K562 (cell line): ENCODE data around the gene CAMK2B.

ENCODE experiments used
- CTCF ChIP-seq, 3 experiments: IDR thresholded peaks in 2 of 3; conservative IDR thresholded peaks in 1 of 3; 2 replicates each; pipeline ENCODE4 v1.5.1; 2011 to 2012; ENCODE audit warnings: low read length in 3 of 3, mild to moderate bottlenecking in 3 of 3, control low read depth in 2 of 3, improper control_type of control experiment in 1 of 3, inconsistent platforms in 1 of 3, low read depth in 1 of 3, mixed read lengths in 1 of 3, moderate library complexity in 1 of 3; ENCODE audit not compliant: insufficient read depth in 2 of 3
- GABPA ChIP-seq: fragments of 200-800 bp; sonication (Bioruptor generic); conservative IDR thresholded peaks from 2 replicates; pipeline ENCODE4 v1.6.1; 2016; ENCODE audit warnings: low read depth, missing genetic modification characterization, missing compliant biosample characterization
- MAFK ChIP-seq: IDR thresholded peaks from 2 replicates; pipeline ENCODE4 v1.6.1; 2011; ENCODE audit warnings: low read length, improper control_type of control experiment
- MAX ChIP-seq: sonication (generic); formaldehyde crosslinking; IDR thresholded peaks from 2 replicates; pipeline ENCODE4 v1.9.0; 2022; ENCODE audit warnings: mild to moderate bottlenecking, missing genetic modification reagents
- NFE2L1 ChIP-seq: fragments of 450-650 bp; IDR thresholded peaks from 2 replicates; pipeline ENCODE4 v1.6.1; 2016; ENCODE audit warnings: missing genetic modification characterization, low read depth, mild to moderate bottlenecking, missing compliant biosample characterization, moderate library complexity, borderline replicate concordance
- RFX5 ChIP-seq: IDR thresholded peaks from 2 replicates; pipeline ENCODE4 v1.6.1; 2011; ENCODE audit warnings: low read depth, mild to moderate bottlenecking, improper control_type of control experiment, low read length
- ZNF75A ChIP-seq: fragments of 450-650 bp; formaldehyde crosslinking; IDR thresholded peaks from 2 replicates; pipeline ENCODE4 v1.4.0; 2020; ENCODE audit warnings: mild to moderate bottlenecking

- TF ChIP-seq CTCF (IDR thresholded peaks at IDR 0.05 in 2 of 3, conservative IDR thresholded peaks at IDR 0.05 in 1 of 3; ENCODE audit: insufficient read depth in 2 of 3, low read depth in 1 of 3, low read length in 3 of 3) (no peak), GABPA (tag) (no peak), RFX5 (no peak), ZNF75A (no peak), NFE2L1 (tag) (no peak), MAFK (no peak), MAX (no peak)
Observed at GRCh38 chr7:44335184-44335583, 9.8 kb upstream of the CAMK2B start.
